GM12801 (cell line): Measurements from ENCODE around the gene TIAM1.

Experiments used
- TF ChIP-seq, protein P1 (sequence below): IDR thresholded peaks from one replicate; pipeline ENCODE4 v1.5.1; 2011; ENCODE audit warnings: control low read depth; ENCODE audit not compliant: insufficient read length; ENCODE audit errors: extremely low read depth

The TIAM1 gene

DNA sequence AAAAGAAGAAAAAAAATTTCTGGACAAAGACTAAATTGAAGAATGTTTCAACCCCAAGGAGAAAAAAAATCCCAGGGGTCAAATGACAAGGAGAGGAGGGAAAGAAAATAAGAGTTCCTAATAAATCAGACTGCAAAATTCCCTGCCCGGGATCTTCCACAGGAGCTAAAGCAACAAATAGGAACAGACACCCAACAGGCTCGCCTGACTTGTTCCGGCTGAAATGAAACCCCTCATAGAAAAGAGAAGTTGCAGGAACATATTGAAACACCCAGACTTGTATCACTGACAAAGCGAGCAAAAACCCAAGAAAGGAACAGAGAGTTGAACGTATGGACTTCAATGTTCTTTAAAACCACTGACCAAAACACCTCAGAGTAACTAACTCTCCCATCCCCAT is 123.0 kb downstream of the TIAM1 start:
- TF ChIP-seq, protein P1, sequence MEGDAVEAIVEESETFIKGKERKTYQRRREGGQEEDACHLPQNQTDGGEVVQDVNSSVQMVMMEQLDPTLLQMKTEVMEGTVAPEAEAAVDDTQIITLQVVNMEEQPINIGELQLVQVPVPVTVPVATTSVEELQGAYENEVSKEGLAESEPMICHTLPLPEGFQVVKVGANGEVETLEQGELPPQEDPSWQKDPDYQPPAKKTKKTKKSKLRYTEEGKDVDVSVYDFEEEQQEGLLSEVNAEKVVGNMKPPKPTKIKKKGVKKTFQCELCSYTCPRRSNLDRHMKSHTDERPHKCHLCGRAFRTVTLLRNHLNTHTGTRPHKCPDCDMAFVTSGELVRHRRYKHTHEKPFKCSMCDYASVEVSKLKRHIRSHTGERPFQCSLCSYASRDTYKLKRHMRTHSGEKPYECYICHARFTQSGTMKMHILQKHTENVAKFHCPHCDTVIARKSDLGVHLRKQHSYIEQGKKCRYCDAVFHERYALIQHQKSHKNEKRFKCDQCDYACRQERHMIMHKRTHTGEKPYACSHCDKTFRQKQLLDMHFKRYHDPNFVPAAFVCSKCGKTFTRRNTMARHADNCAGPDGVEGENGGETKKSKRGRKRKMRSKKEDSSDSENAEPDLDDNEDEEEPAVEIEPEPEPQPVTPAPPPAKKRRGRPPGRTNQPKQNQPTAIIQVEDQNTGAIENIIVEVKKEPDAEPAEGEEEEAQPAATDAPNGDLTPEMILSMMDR, result no peak

DNA sequence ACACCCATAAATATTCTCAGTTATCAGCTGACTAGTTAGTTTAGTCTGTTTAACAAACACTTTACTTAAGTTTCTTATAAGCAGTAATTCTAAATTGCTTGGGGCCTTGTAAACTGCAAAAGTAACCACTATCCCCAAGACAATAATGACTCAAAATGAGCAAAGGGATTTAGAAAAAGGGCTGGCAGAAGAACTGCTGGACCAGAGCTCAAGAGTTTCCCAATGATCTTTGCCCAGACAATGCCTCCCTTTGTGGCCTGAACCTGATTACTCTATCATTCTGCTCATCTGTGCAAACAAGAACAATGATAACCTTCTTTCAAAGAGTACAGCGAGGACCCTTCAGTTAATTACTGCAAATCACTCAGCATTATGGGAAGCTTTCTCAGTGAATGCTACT is 123.5 kb downstream of the TIAM1 start:
- TF ChIP-seq, protein P1, result no peak

DNA sequence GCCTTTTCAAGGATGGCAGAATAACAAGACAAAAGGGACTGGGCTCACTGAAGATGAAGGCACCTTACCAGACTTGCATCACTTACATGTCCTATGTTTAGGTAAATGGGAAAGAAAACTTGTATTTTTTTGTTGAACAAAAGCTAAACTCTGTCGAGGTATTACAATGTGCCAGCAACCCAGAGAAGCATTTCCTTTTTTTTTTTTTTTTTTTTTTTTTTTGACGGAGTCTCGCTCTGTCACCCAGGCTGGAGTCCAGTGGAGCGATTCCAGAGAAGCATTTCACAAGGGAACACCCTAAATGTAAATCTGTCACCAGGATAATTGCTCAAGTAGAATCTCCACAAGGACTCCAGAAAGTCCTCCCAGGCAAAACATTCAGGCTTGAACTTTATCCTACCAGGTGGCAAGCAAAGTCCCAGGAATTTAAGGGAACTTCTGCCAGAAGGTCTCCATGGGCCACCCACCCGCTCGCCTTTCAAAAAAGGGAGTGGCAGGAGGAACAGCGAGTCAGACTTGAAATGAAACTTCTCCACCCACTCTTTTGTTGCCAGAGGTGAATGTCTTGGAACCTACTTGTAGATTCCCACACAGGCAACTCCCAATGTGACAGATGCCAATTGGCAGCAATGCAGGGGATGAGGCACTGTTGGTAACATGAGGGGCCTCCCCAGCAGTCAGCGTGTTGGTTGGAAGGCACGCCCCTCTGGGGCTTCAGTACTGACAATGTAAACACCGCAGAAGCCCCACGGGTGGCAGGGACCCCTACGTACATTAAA is 125.0 kb downstream of the TIAM1 start:
- TF ChIP-seq, protein P1, result no peak

DNA sequence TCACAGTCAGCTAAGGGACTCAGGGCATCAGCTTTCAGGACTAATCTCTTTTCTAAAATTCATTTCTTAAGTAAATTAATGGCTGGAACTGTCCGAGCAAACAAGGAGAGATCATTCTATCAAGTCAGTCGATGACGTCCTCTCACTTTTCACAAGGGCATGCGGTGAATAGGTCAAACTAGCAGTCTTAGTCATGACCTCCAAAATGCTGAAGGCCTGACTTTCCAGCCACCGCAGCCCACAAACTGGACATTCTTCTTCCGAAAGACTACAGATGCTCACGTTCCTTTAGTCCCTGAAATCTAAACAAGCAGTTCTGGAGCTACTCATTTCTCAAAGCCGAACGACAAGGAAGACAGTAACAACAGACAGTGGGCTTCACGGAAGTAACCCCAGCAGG is 127.9 kb downstream of the TIAM1 start:
- TF ChIP-seq, protein P1, result no peak

DNA sequence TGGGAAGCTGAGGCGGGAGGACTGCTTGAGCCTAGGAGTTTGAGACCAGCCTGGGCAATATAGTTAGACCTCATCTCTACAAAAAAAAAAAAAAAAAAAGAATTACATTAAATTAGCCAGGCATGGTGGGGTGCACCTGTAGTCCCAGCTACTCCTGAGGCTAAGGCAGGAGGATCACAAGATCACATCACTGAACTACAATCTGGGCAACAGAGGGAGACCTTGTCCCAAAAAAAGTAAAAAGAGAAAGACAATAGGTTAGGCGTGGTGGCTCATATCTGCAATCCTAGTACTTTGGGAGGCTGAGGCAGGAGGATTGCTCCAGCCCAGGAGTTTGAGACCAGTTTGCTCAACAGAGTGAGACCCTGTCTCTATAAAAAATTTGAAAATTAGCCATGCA is 130.3 kb downstream of the TIAM1 start:
- TF ChIP-seq, protein P1, result no peak

DNA sequence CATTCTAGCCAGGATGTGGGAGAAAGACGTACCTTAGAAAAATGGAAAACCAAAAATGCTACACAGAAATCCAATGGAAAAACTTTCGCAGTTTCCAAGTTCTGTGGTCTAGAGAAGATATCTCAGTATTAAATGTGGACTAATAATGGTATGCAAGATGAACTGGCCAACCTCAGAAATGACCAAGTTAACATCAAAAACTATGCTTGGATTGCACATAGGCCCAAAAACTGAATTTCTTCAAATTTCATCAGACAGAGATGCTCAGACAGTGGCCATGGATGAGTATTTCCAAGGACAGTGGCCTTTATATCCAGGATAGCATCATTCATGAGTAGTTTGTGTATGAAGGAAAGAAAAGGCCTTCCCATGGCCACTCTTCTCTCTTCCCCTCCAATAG is 132.2 kb downstream of the TIAM1 start:
- TF ChIP-seq, protein P1, result no peak

DNA sequence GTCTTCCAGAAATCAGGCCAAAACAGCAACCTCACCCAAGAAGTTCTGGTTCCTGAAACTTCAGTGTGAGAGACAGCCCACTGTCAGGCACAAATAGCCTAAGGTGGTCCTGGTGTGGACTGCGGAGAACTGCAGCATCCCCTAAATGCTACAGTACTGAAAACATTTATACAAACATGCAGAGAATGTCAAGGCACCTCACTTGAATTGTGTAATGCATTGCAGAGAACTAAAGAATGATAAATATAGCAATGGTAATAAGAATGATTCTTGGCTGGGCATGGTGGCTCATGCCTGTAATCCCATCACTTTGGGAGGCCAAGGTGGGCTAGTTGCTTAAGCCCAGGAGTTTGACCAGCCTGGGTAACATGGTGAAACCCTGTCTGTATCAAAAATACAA is 138.6 kb downstream of the TIAM1 start:
- TF ChIP-seq, protein P1, result no peak
